ENCODE data around the gene DDX25. TPM values are rescaled to one million over a fixed set of nuclear protein-coding genes. Genes with fewer than 3 reads are reported as not detected.
A peak's percentile ranks its signal among the peaks of the same experiment; 100 is the strongest.

DDX25 gene
- total and polyA plus RNA-seq, 10 of the 15 experiments (the other 5 are each of a cell fraction or from before 2014, with no cell fraction given) = 0.05 TPM; not detected in 9

DNA sequence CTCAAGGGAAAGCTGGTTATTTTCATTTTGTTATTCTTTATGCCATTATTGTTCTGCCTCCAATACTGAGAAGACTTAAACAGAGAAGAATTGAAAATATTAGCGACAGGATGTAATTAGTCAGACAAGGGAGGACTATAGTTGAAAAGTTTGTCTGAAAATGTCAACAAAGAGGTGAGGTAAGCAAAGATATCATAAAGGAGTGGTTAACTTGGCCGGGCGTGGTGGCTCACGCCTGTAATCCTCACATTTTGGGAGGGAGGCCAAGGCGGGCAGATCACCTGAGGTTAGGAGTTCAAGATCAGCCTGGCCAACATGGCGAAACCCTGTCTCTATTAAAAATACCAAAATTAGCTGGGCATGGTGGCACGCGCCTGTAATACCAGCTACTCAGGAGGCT lies 20.9 kb upstream of the DDX25 start (continued):
- TF ChIP-seq PRDM15 (CRISPR knock-in tag; IDR thresholded peaks at IDR 0.05) (no peak), EZH2 (IDR thresholded peaks at IDR 0.05; ENCODE audit: borderline replicate concordance, control insufficient read depth, low read depth, low read length) (no peak), PML (IDR thresholded peaks at IDR 0.05; ENCODE audit: low read length) (no peak)

DNA sequence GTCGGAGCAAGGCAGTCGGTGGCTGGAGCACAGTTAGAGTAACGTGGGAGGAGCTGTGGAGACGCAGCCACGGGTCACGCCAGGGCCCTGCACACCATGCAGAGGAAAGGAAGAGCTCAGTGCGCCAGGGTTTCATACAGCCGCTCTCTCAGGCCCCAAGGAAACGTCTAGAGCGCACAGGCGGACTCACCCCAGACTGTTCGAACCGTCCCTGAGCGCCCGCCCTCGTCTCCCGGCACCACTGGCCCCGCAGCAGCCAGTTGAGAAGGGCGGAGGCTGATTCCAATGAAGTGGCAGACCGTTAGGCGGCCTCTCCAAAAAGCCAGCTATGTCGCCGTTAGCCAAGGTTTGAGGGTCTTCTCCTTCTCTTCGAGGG lies 17.3 kb upstream of the DDX25 start:
- BruUV-seq (replicated peaks) = TSS peak; percentile 79
- 46% methylated on average over 24 of the region's 24 CpGs for WGBS (ENCODE audit: insufficient coverage, insufficient replicate concordance, low lambda C conversion rate, missing lambda C conversion rate)
- TF ChIP-seq HCFC1 (IDR thresholded peaks at IDR 0.05; ENCODE audit: low read length) = no peak
- 0 out of 2 replicates have a peak, but pooled peaks have one; percentile 3 for TF ChIP-seq TAF1 (IDR thresholded peaks at IDR 0.05; ENCODE audit: borderline replicate concordance, low read depth, low read length)
- no peak for TF ChIP-seq MYC (IDR thresholded peaks at IDR 0.05; ENCODE audit: insufficient read depth, insufficient read length, insufficient replicate concordance, low read length, severe bottlenecking)
- TF ChIP-seq IKZF2 (IDR thresholded peaks at IDR 0.05) = no peak
- 0 out of 2 replicates have a peak, but pooled peaks have one; percentile 30 for TF ChIP-seq SMARCA5 (IDR thresholded peaks at IDR 0.05)
- TF ChIP-seq KAT2A (conservative IDR thresholded peaks at IDR 0.05; ENCODE audit: control insufficient read depth, low read depth, low read length) = no peak
- no peak for TF ChIP-seq ASH2L (IDR thresholded peaks at IDR 0.05; ENCODE audit: borderline replicate concordance, low read depth)
- TF ChIP-seq PBX3 (IDR thresholded peaks at IDR 0.05; ENCODE audit: insufficient replicate concordance, low read depth, low read length) = no peak
- no peak for TF ChIP-seq JUND (IDR thresholded peaks at IDR 0.05; ENCODE audit: low read depth, low read length)
- TF ChIP-seq ESRRA (IDR thresholded peaks at IDR 0.05; ENCODE audit: low read length) = no peak
- no peak for TF ChIP-seq MEF2A (IDR thresholded peaks at IDR 0.05; ENCODE audit: insufficient read depth, low read depth, low read length)

More for the DNA sequence above, 17.3 kb upstream of the DDX25 start:
- peak overlapping the region; percentile 61 for H2AFZ ChIP-seq (ENCODE audit: control insufficient read depth, low read depth, low read length)
- H3K27ac ChIP-seq (ENCODE audit: control insufficient read depth, insufficient read depth) = peak overlapping the region; percentile 90
- SMC1A ChIA-PET (ENCODE audit: uncharacterized antibody, unreplicated experiment) = interaction anchor here (0.7 to 2.0 kb wide), 8 partner anchors 10 to 1086 kb away, joined by 3 to 9 read pairs (median 3); partner anchors contain the start of gene CHEK1
- no peaks in the 10 kb centered on the region for H3K4me1 ChIP-seq (ENCODE audit: control insufficient read depth, insufficient read depth, low read length)
- intact Hi-C loops (cut with micrococcal nuclease; ENCODE audit: unreplicated experiment) = loop anchor here (5.0 kb wide), 1 partner anchor 295 kb away; the partner anchor contains the start of gene STT3A
- H4K20me1 ChIP-seq (ENCODE audit: control insufficient read depth, insufficient read depth) = no peaks in the 10 kb centered on the region
- no peaks in the 10 kb centered on the region for H3K27me3 ChIP-seq (replicated peaks in 1 of 2; ENCODE audit: control insufficient read depth in 2 of 2, insufficient read depth in 2 of 2, low read length in 1 of 2)
- POLR2A ChIA-PET = interaction anchor here (0.7 to 3.0 kb wide), 6 partner anchors 9 to 445 kb away, joined by 3 to 20 read pairs (median 4); partner anchors contain the start of gene PUS3
- in situ Hi-C loops (cut with MboI) = loop anchor here (25.0 kb wide), 1 partner anchor 925 kb away; the partner anchor contains the start of gene CCDC15
- no peaks in the 10 kb centered on the region for H3K9me3 ChIP-seq (replicated peaks; ENCODE audit: control insufficient read depth, insufficient read depth, low read length)
- peak; percentile 49 for ATAC-seq
- H3K79me2 ChIP-seq (ENCODE audit: control insufficient read depth, insufficient read depth, low read length) = peaks cover 29% of the 10 kb centered on the region
- DNase-seq (ENCODE audit: low read depth, low spot score) = no peak
- CTCF ChIA-PET = interaction anchor here (1.1 to 2.0 kb wide), 5 partner anchors 13 to 319 kb away, joined by 3 to 10 read pairs (median 5); partner anchors contain the start of gene PUS3
- no peak overlapping the region; the same call in 1 of the 2 replicates for H3K4me3 ChIP-seq
- RAD21 ChIA-PET (ENCODE audit: unreplicated experiment) = interaction anchor here (0.6 to 1.8 kb wide), 8 partner anchors 10 to 782 kb away, joined by 3 to 8 read pairs (median 4); partner anchors contain the start of genes CHEK1, EI24 and PUS3
- no peak for FAIRE-seq
- no peaks in the 10 kb centered on the region for H3K36me3 ChIP-seq (ENCODE audit: control insufficient read depth in 2 of 2, insufficient read depth in 2 of 2, low read length in 1 of 2)
- H3K4me2 ChIP-seq (ENCODE audit: control insufficient read depth, insufficient read depth) = 0 out of 2 replicates have a peak overlapping the region, but pooled peaks have one; percentile 72
- peak overlapping the region; percentile 71 for H3K9ac ChIP-seq (ENCODE audit: control insufficient read depth, insufficient read depth, low read length)

Data from GM12878 (cell line).